ENCODE data around the gene SLN.

DNA sequence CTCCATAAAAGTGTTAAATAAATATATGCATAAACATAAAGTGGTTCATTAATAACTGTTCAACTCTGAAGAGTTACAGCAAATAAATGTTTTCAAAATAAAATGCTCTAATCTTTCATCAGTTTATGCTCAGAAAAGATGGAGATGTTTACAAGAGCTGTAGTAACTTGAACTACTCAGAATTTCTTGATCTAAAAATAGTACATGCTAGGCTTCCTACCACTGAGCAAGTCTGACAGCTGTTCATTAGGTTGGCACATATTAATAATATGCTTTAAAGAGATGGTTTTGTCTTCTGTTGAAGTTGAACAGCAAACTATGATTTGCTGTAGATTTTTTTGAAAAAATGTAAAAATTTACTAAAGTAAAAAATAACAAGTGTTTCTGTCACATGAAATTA, 10.8 kb upstream of the SLN start:
- TF ChIP-seq CTCF (IDR thresholded peaks at IDR 0.05; ENCODE audit: poor library complexity) (no peak), EZH2phosphoT487 (IDR thresholded peaks at IDR 0.05; ENCODE audit: low read depth, severe bottlenecking, unreplicated experiment) (no peak)

Measured in hepatocyte (in vitro differentiated cells).